SU-DHL-6 (cell line): ENCODE data around the gene TNS1.

Experiments used
- H2AFZ ChIP-seq: fragments of 200-600 bp; sonication (generic); 2 replicates; pipeline ENCODE4 v1.6.1; 2014; ENCODE audit warnings: low read depth, mild to moderate bottlenecking, moderate library complexity, mixed read lengths, antibody characterized with exemption, low read length; ENCODE audit not compliant: severe bottlenecking
- H3F3A ChIP-seq: fragments of 200-600 bp; shearing (Covaris generic); 2 replicates; pipeline ENCODE4 v1.6.0; 2016; ENCODE audit warnings: antibody characterized with exemption, mild to moderate bottlenecking; ENCODE audit not compliant: insufficient read depth
- H3K27ac ChIP-seq: fragments of 200-600 bp; sonication (generic); 2 replicates; pipeline ENCODE4 v1.5.1; 2016; ENCODE audit warnings: low read depth, mild to moderate bottlenecking, low read length, moderate library complexity, mixed read lengths
- H3K27me3 ChIP-seq: fragments of 200-600 bp; sonication (generic), shearing (Covaris generic); 2 replicates; pipeline ENCODE4 v1.6.0; 2014; ENCODE audit warnings: mild to moderate bottlenecking, low read length
- H3K36me3 ChIP-seq: fragments of 200-600 bp; sonication (generic); 2 replicates; pipeline ENCODE4 v1.6.1; 2014; ENCODE audit warnings: mild to moderate bottlenecking, low read length, mixed read lengths
- H3K4me2 ChIP-seq: fragments of 300-600, 200-600 bp; shearing (Covaris generic), sonication (generic); 2 replicates; pipeline ENCODE4 v1.6.0; 2014; ENCODE audit warnings: low read length, low read depth, mild to moderate bottlenecking; ENCODE audit not compliant: poor library complexity, severe bottlenecking
- H3K4me3 ChIP-seq: fragments of 200-600 bp; sonication (generic); 2 replicates; pipeline ENCODE4 v1.5.1; 2014; ENCODE audit warnings: antibody characterized with exemption, low read length, mild to moderate bottlenecking, mixed read lengths; ENCODE audit not compliant: insufficient read depth, poor library complexity, severe bottlenecking
- H3K79me2 ChIP-seq: fragments of 200-600 bp; sonication (generic); 2 replicates; pipeline ENCODE4 v1.6.1; 2014; ENCODE audit warnings: mild to moderate bottlenecking, low read length, moderate library complexity; ENCODE audit not compliant: insufficient read depth
- H3K9ac ChIP-seq: fragments of 200-600 bp; sonication (generic); 2 replicates; pipeline ENCODE4 v1.7.0; 2014; ENCODE audit warnings: mild to moderate bottlenecking, low read length
- H3K9me2 ChIP-seq: fragments of 200-600 bp; sonication (generic); replicated peaks from 2 replicates; pipeline ENCODE4 v1.6.1; 2014; ENCODE audit warnings: low read length; ENCODE audit not compliant: insufficient read depth
- H3K9me3 ChIP-seq: fragments of 200-600 bp; sonication (generic); 2 replicates; pipeline ENCODE4 v1.6.1; 2014; ENCODE audit warnings: low read length, mixed read lengths; ENCODE audit not compliant: insufficient read depth
- H4K20me1 ChIP-seq: fragments of 200-600 bp; sonication (generic); 2 replicates; pipeline ENCODE4 v1.6.1; 2014; ENCODE audit warnings: low read depth, mild to moderate bottlenecking, antibody characterized with exemption, low read length, moderate library complexity, mixed read lengths
- CTCF ChIP-seq: fragments of 200-600 bp; sonication (generic); IDR thresholded peaks from one replicate; pipeline ENCODE4 v1.5.1; 2017; ENCODE audit warnings: antibody characterized with exemption, mild to moderate bottlenecking, low read length, moderate library complexity; ENCODE audit not compliant: insufficient read depth, poor library complexity, severe bottlenecking
- EZH2phosphoT487 ChIP-seq: fragments of 200-600 bp; sonication (generic), shearing (Covaris generic); conservative IDR thresholded peaks from 2 replicates; pipeline ENCODE4 v1.6.1; 2018; ENCODE audit warnings: mild to moderate bottlenecking, antibody characterized with exemption, low read length, moderate library complexity, mixed read lengths

TNS1 gene

DNA sequence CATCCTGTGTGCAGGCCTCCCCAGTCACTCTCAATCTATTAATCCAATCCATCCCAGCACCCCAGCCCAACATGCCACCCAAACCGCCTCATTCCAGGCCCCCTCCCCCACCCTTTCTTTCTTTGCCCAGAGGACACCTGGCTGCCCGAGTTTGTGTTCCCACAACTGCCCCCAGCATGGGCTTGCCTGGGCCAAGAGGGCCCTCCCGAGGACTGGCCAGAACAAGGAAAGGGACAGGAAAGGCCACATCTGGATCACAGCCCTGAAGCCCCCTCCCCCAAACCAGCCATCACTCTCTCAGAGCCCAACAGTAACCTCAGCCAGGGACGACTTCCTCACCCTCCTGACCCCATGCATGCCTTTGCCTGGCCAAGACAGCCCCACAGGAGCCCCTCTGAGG lies 1.2 kb downstream of the TNS1 start:
- H3F3A ChIP-seq: no peaks in the 10 kb centered on the region
- no peaks in the 10 kb centered on the region for H3K9me2 ChIP-seq
- H3K79me2 ChIP-seq: no peaks in the 10 kb centered on the region
- H3K27ac ChIP-seq: no peak overlapping the region
- no peak overlapping the region for H3K4me3 ChIP-seq
- H3K36me3 ChIP-seq: no peaks in the 10 kb centered on the region
- H3K4me2 ChIP-seq: no peak overlapping the region
- H2AFZ ChIP-seq: no peak overlapping the region
- no peak overlapping the region for H3K9ac ChIP-seq
- TF ChIP-seq EZH2phosphoT487 (no peak), CTCF (no peak)
- no peaks in the 10 kb centered on the region for H3K9me3 ChIP-seq
- 0 out of 2 replicates have a peak, but pooled peaks cover 3% of the 10 kb centered on the region for H3K27me3 ChIP-seq
- H4K20me1 ChIP-seq: no peaks in the 10 kb centered on the region

DNA sequence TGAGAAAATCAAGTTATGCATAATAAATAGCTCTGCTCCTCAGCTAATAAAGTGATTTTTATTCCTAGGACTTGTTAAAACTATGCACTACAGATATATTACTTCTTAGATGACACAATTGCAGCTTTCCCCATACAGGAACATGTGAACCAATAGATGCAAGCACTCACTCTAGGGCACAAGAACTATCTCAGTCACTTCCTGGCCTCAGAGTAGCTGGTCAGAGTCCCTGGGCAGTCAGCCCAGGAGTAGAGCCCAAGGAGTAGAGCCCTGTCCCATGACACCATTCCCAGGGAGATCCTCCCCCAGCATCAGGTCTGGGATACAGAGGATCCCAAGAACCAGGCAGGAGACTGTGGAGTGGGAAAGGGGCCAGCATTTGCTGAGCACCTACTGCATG lies 2.7 kb downstream of the TNS1 start:
- Histone ChIP-seq H4K20me1 (no peaks in the 10 kb centered on the region), H2AFZ (no peak overlapping the region), H3K27ac (no peak overlapping the region), H3K9me2 (no peaks in the 10 kb centered on the region), H3K27me3 (0 out of 2 replicates have a peak, but pooled peaks cover 3% of the 10 kb centered on the region), H3K4me2 (no peak overlapping the region), H3K4me3 (no peak overlapping the region), H3K36me3 (no peaks in the 10 kb centered on the region), H3F3A (no peaks in the 10 kb centered on the region), H3K9ac (no peak overlapping the region), H3K9me3 (no peaks in the 10 kb centered on the region), H3K79me2 (no peaks in the 10 kb centered on the region)
- TF ChIP-seq CTCF (no peak), EZH2phosphoT487 (no peak)

- H3F3A ChIP-seq: no peaks in the 10 kb centered on the region
- TF ChIP-seq EZH2phosphoT487 (no peak), CTCF (no peak)
- no peaks in the 10 kb centered on the region for H3K79me2 ChIP-seq
- H4K20me1 ChIP-seq: no peaks in the 10 kb centered on the region
- H3K36me3 ChIP-seq: no peaks in the 10 kb centered on the region
- H3K9me3 ChIP-seq: no peaks in the 10 kb centered on the region
- no peak overlapping the region for H3K4me3 ChIP-seq
- 0 out of 2 replicates have a peak, but pooled peaks cover 3% of the 10 kb centered on the region for H3K27me3 ChIP-seq
- H3K4me2 ChIP-seq: no peak overlapping the region
- H3K9me2 ChIP-seq: no peaks in the 10 kb centered on the region
- no peak overlapping the region for H3K27ac ChIP-seq
- no peak overlapping the region for H3K9ac ChIP-seq
- no peak overlapping the region for H2AFZ ChIP-seq
These were observed 3.2 kb downstream of the TNS1 start for GRCh38 chr2:217999595-217999959.
